BE2C (cell line): ENCODE results near the gene LRRFIP1.

Source experiments
- DNase-seq: peaks from one replicate; pipeline ENCODE4 v3.0.0-alpha.2; 2020
- H3K27me3 ChIP-seq: fragments of 250-450 bp; sonication (Bioruptor Pico); 2 replicates; pipeline ENCODE4 v1.5.1; 2020; ENCODE audit warnings: mild to moderate bottlenecking
- H3K36me3 ChIP-seq: fragments of 250-450 bp; sonication (Bioruptor Pico); 2 replicates; pipeline ENCODE4 v1.5.1; 2020; ENCODE audit warnings: mild to moderate bottlenecking
- H3K4me1 ChIP-seq: fragments of 250-450 bp; sonication (Bioruptor Pico); 2 replicates; pipeline ENCODE4 v1.5.1; 2020
- H3K4me3 ChIP-seq: 2 replicates; pipeline ENCODE4 v1.5.1; 2011; ENCODE audit warnings: low read depth, low read length
- H3K9me3 ChIP-seq: fragments of 250-450 bp; sonication (Bioruptor Pico); 2 replicates; pipeline ENCODE4 v1.5.1; 2020
- TF ChIP-seq, protein P1 (sequence below): IDR thresholded peaks from 2 replicates; pipeline ENCODE4 v1.5.1; 2012; ENCODE audit warnings: mild to moderate bottlenecking, low read depth, low read length

LRRFIP1 gene

DNA sequence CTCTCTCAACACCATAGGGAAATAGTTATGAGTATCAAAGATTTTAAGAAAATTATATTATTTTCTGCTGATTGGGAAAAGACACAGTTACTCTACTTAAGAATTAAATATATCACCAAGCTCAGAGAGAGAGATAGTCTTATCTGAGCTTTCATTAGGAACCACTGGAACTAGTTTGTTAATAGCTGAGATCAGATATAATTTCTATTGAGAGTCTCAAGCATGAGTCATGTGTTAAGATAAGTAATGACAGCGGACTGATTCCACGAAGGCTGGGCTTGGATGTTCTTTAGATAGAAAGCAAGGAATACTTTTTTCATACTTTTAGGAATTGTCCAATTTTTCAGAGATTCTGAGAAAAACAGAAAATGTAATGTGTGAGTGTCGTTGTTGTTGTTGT is 126.8 kb downstream of the LRRFIP1 start:
- H3K36me3 ChIP-seq, result peaks cover 60% of the 10 kb centered on the region
- TF ChIP-seq, protein P1, sequence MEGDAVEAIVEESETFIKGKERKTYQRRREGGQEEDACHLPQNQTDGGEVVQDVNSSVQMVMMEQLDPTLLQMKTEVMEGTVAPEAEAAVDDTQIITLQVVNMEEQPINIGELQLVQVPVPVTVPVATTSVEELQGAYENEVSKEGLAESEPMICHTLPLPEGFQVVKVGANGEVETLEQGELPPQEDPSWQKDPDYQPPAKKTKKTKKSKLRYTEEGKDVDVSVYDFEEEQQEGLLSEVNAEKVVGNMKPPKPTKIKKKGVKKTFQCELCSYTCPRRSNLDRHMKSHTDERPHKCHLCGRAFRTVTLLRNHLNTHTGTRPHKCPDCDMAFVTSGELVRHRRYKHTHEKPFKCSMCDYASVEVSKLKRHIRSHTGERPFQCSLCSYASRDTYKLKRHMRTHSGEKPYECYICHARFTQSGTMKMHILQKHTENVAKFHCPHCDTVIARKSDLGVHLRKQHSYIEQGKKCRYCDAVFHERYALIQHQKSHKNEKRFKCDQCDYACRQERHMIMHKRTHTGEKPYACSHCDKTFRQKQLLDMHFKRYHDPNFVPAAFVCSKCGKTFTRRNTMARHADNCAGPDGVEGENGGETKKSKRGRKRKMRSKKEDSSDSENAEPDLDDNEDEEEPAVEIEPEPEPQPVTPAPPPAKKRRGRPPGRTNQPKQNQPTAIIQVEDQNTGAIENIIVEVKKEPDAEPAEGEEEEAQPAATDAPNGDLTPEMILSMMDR, result no peak

DNA sequence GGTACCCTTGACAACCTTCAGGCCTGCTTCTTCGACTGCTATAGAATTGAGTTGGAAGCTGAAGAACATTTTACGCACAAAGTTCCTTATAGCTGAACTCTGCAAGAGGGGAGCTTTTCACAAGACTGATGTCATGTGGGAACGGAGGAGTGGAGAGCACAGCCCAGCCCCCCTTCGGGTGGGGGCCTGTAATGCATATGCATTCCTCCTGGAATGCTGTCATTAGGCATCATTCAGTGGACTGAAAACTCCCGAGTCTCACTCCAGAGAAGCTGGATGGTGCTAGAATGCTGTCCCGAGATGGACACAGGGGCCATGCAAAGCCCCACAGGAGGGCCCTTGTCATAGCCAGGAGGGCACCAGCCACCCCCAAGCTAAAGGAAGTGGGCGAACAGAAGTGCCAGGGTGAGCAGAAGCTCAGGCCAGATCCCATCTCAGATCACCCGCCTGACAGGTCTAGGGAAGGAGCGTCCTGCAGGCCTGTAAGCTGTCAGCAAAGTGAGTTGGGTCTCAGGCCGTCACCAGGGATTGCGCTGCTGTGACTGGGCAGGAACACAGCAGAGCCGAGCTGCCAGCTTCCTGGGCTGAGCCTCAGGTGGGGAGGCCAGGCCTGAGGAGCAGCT is 127.3 kb downstream of the LRRFIP1 start:
- no peaks in the 10 kb centered on the region for H3K9me3 ChIP-seq
- DNase-seq, result no peak
- TF ChIP-seq, protein P1, result no peak
- H3K4me1 ChIP-seq, result peaks cover 9% of the 10 kb centered on the region
- no peak overlapping the region for H3K4me3 ChIP-seq
- H3K27me3 ChIP-seq, result no peaks in the 10 kb centered on the region
- peaks cover 58% of the 10 kb centered on the region for H3K36me3 ChIP-seq

More for the DNA sequence above, 126.8 kb downstream of the LRRFIP1 start:
- no peaks in the 10 kb centered on the region for H3K27me3 ChIP-seq
- no peak overlapping the region for H3K4me3 ChIP-seq
- peaks cover 9% of the 10 kb centered on the region for H3K4me1 ChIP-seq
- DNase-seq, result no peak
- no peaks in the 10 kb centered on the region for H3K9me3 ChIP-seq

DNA sequence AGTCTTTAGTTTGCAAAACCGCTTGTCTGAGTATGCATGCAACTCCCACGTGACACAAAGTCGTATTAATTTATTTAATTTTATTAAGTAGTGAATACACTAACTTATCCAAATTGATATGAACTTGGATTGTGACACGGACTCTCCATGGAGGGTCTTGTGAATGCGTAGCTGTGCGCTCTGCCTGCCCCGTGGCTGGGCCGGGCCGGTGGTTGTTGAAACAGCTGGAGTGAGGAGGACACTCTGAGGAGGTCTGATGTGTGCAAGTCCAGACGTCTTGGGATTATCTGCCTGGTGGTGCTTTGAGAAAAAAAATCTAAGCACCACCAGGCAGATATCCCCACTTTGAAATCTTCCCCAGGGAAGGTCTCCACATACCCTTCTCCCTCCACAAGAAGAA is 130.2 kb downstream of the LRRFIP1 start:
- Histone ChIP-seq H3K36me3 (peaks cover 58% of the 10 kb centered on the region), H3K27me3 (no peaks in the 10 kb centered on the region), H3K4me3 (no peak overlapping the region), H3K9me3 (no peaks in the 10 kb centered on the region), H3K4me1 (peaks cover 9% of the 10 kb centered on the region)
- TF ChIP-seq, protein P1, result no peak
- no peak for DNase-seq

DNA sequence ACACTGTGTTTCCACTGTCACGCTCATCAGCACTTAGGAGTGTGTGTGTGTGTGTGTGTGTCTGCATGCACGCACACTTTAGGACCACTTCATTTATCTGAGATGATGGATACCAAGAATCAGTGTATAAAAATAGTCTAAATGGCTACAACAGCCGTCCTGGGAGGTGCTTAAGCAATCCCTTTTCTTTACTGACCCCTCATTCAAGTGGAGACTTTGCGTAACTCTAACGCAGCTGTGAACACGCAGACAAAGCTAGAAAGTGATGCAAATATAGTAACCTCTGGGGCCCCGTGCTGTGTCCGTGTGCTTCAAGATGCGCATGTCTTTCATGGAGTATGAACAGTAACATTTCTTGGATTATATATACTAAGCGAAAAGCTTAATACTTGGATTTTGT is 130.8 kb downstream of the LRRFIP1 start:
- no peaks in the 10 kb centered on the region for H3K9me3 ChIP-seq
- no peak for DNase-seq
- peaks cover 9% of the 10 kb centered on the region for H3K4me1 ChIP-seq
- peaks cover 56% of the 10 kb centered on the region for H3K36me3 ChIP-seq
- TF ChIP-seq, protein P1, result no peak
- H3K27me3 ChIP-seq, result no peaks in the 10 kb centered on the region
- no peak overlapping the region for H3K4me3 ChIP-seq

DNA sequence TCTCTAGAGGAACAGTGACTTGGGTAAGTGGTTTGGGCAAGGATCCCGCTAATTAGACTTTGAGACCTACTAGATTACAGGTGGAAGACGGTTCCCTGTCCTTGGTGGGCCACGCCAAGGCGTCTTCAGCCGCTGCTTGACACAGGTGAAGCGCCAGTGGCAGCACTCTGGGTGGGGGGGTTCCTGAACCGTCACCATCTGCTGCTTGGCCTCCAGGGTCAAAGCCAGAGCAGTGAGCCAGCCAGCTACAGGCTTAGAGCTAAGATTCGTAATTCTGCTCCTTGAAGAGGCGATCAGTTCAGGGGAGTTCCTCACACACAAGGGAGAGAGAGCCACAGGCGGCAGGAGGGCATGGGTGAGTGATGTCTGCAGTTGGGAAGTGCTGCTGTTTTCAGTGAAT is 131.8 kb downstream of the LRRFIP1 start:
- peaks cover 48% of the 10 kb centered on the region for H3K36me3 ChIP-seq

More for the DNA sequence above, 131.8 kb downstream of the LRRFIP1 start:
- TF ChIP-seq, protein P1, result no peak
- H3K9me3 ChIP-seq, result no peaks in the 10 kb centered on the region
- no peaks in the 10 kb centered on the region for H3K27me3 ChIP-seq
- H3K4me3 ChIP-seq, result no peak overlapping the region
- H3K4me1 ChIP-seq, result peaks cover 5% of the 10 kb centered on the region
- no peak for DNase-seq
